ENCODE data around the gene CACNA1B.

DNA sequence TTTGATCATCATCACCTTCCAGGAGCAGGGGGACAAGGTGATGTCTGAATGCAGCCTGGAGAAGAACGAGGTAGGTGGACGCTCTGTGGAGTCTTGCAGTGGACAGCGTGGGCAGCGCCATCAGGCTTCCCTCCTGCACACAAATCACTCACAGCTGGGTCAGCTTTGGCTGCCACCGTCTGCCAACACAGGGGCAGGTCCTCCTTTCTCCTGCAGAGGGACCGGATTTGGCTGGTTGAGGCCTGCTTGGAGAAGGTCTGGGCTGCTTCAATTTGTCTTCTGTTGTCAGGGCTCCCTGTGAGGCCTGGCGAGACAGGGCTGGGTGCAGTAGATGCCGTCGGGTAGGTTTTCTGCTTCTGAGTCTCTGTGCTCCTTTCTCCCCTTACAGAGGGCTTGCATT lies 180.6 kb downstream of the CACNA1B start:
- TF ChIP-seq ELF4 (IDR thresholded peaks at IDR 0.05): no peak
- no peak for TF ChIP-seq SUZ12 (IDR thresholded peaks at IDR 0.05)
- no peak for TF ChIP-seq BHLHE40 (IDR thresholded peaks at IDR 0.05; ENCODE audit: borderline replicate concordance)
- TF ChIP-seq FOXM1 (IDR thresholded peaks at IDR 0.05; ENCODE audit: borderline replicate concordance): no peak
- no peak for TF ChIP-seq SP1 (IDR thresholded peaks at IDR 0.05)
- TF ChIP-seq, protein P1, sequence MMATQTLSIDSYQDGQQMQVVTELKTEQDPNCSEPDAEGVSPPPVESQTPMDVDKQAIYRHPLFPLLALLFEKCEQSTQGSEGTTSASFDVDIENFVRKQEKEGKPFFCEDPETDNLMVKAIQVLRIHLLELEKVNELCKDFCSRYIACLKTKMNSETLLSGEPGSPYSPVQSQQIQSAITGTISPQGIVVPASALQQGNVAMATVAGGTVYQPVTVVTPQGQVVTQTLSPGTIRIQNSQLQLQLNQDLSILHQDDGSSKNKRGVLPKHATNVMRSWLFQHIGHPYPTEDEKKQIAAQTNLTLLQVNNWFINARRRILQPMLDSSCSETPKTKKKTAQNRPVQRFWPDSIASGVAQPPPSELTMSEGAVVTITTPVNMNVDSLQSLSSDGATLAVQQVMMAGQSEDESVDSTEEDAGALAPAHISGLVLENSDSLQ (IDR thresholded peaks at IDR 0.05): no peak
- TF ChIP-seq LEF1 (IDR thresholded peaks at IDR 0.05; ENCODE audit: borderline replicate concordance): no peak
- TF ChIP-seq TARDBP (IDR thresholded peaks at IDR 0.05): no peak
- TF ChIP-seq L3MBTL2 (conservative IDR thresholded peaks at IDR 0.05): no peak
- TF ChIP-seq FOXA1 (IDR thresholded peaks at IDR 0.05): no peak
- TF ChIP-seq ZNF384 (IDR thresholded peaks at IDR 0.05): no peak

Measured in HEK293T (cell line).